ENCODE results near the gene SYTL3. TPM values are rescaled to one million over a fixed set of nuclear protein-coding genes. Genes with fewer than 3 reads are reported as not detected.
A peak's percentile ranks its signal among the peaks of the same experiment; 100 is the strongest.

The SYTL3 gene
- total RNA-seq, 3 donors from 2014 or later (not counting 1 experiment from before 2014, with no cell fraction given): 84.1 to 143 (median 89.0) TPM

DNA sequence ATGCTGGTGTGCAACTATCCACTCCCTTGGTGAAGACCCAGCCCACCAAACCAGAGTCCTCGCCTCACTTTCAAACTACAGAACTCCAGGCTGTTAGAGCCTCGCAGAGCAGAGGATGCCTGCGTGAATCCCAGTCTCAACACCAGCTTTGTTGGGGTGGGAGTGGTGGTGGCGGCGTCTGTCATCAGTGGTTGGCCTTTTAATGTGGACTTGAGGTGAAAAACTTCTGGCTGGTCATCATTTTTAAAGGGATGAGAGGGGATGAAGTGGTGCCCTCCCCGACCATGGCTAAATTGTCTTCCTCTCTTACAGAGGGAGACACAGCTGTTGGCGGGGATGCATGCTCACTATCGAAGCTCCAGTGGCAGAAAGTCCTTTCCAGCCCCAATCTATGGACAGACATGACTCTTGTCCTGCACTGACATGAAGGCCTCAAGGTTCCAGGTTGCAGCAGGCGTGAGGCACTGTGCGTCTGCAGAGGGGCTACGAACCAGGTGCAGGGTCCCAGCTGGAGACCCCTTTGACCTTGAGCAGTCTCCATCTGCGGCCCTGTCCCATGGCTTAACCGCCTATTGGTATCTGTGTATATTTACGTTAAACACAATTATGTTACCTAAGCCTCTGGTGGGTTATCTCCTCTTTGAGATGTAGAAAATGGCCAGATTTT lies 114.5 kb downstream of the SYTL3 start:
- Histone ChIP-seq H3K27ac (ENCODE audit: low read length) (no peak overlapping the region), H3K36me3 (ENCODE audit: control insufficient read depth, insufficient read depth, low read length) (peaks cover 85% of the 10 kb centered on the region), H3K9me3 (ENCODE audit: control insufficient read depth, insufficient read depth, low read length) (no peaks in the 10 kb centered on the region), H3K4me1 (ENCODE audit: control insufficient read depth, insufficient read depth, low read length) (no peaks in the 10 kb centered on the region), H3K27me3 (ENCODE audit: control insufficient read depth, insufficient read depth, low read length) (no peaks in the 10 kb centered on the region), H3K4me3 (ENCODE audit: low read length) (no peak overlapping the region)
- intact Hi-C loops (cut with micrococcal nuclease): no loop called here
- TF ChIP-seq, protein P1, sequence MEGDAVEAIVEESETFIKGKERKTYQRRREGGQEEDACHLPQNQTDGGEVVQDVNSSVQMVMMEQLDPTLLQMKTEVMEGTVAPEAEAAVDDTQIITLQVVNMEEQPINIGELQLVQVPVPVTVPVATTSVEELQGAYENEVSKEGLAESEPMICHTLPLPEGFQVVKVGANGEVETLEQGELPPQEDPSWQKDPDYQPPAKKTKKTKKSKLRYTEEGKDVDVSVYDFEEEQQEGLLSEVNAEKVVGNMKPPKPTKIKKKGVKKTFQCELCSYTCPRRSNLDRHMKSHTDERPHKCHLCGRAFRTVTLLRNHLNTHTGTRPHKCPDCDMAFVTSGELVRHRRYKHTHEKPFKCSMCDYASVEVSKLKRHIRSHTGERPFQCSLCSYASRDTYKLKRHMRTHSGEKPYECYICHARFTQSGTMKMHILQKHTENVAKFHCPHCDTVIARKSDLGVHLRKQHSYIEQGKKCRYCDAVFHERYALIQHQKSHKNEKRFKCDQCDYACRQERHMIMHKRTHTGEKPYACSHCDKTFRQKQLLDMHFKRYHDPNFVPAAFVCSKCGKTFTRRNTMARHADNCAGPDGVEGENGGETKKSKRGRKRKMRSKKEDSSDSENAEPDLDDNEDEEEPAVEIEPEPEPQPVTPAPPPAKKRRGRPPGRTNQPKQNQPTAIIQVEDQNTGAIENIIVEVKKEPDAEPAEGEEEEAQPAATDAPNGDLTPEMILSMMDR (IDR thresholded peaks at IDR 0.05): no peak
- DNase-seq: no peak
- no peak for ATAC-seq
- H3K9me3 Mint-ChIP-seq: no peaks in the 10 kb centered on the region
- no peaks in the 10 kb centered on the region for H3K27me3 Mint-ChIP-seq (ENCODE audit: low read depth in 2 of 2)
- peak overlapping the region; percentile 33 to 45 for H3K27ac Mint-ChIP-seq
- peaks cover 5% of the 10 kb centered on the region in 2 donors for H3K4me1 Mint-ChIP-seq
- 98% methylated on average over 13 of the region's 14 CpGs for WGBS (ENCODE audit: insufficient coverage)
- peaks cover 21% of the 10 kb centered on the region for H3K36me3 Mint-ChIP-seq
- H3K4me3 Mint-ChIP-seq: no peak overlapping the region

DNA sequence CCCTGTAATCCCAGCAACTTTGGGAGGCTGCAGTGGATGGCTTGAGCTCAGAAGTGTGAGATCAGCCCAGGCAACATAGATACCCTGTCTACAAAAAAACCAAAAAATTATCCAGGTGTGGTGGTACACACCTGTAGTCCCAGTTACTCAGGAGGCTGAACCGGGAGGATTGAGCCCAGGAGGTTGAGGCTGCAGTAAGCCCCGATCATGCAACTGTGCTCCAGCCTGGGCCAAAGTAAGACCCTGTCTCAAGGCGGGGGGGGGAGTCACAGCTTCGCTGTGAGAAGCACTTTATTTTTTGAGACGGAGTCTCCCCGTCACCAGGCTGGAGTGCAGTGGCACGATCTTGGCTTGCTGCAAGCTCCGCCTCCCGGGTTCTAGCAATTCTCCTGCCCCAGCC lies 115.1 kb downstream of the SYTL3 start:
- no peak overlapping the region for H3K4me3 ChIP-seq (ENCODE audit: low read length)
- no peaks in the 10 kb centered on the region for H3K27me3 Mint-ChIP-seq (ENCODE audit: low read depth in 2 of 2)
- peaks cover 90% of the 10 kb centered on the region for H3K36me3 ChIP-seq (ENCODE audit: control insufficient read depth, insufficient read depth, low read length)
- no peaks in the 10 kb centered on the region for H3K9me3 Mint-ChIP-seq
- H3K4me1 Mint-ChIP-seq: peaks cover 5 to 10% of the 10 kb centered on the region in 2 donors
- H3K27me3 ChIP-seq (ENCODE audit: control insufficient read depth, insufficient read depth, low read length): no peaks in the 10 kb centered on the region
- H3K36me3 Mint-ChIP-seq: peaks cover 27% of the 10 kb centered on the region
- 96% methylated on average over 9 of the region's 9 CpGs for WGBS (ENCODE audit: insufficient coverage)
- no peak overlapping the region for H3K4me3 Mint-ChIP-seq
- no peak for ATAC-seq
- DNase-seq: no peak
- intact Hi-C loops (cut with micrococcal nuclease): no loop called here
- TF ChIP-seq, protein P1 (IDR thresholded peaks at IDR 0.05): no peak
- no peak overlapping the region for H3K27ac ChIP-seq (ENCODE audit: low read length)
- peak overlapping the region in 1 of 2 donors; percentile 22 for H3K27ac Mint-ChIP-seq
- H3K9me3 ChIP-seq (ENCODE audit: control insufficient read depth, insufficient read depth, low read length): no peaks in the 10 kb centered on the region
- H3K4me1 ChIP-seq (ENCODE audit: control insufficient read depth, insufficient read depth, low read length): no peaks in the 10 kb centered on the region

- TF ChIP-seq, protein P1 (IDR thresholded peaks at IDR 0.05): no peak
- no peaks in the 10 kb centered on the region for H3K9me3 ChIP-seq (ENCODE audit: control insufficient read depth, insufficient read depth, low read length)
- H3K4me1 Mint-ChIP-seq: peaks cover 6 to 13% of the 10 kb centered on the region in 2 donors
- intact Hi-C loops (cut with micrococcal nuclease): no loop called here
- H3K4me3 Mint-ChIP-seq: no peak overlapping the region
- peaks cover 34% of the 10 kb centered on the region for H3K36me3 Mint-ChIP-seq
- no peak overlapping the region for H3K4me3 ChIP-seq (ENCODE audit: low read length)
- no peaks in the 10 kb centered on the region for H3K27me3 ChIP-seq (ENCODE audit: control insufficient read depth, insufficient read depth, low read length)
- no peaks in the 10 kb centered on the region for H3K27me3 Mint-ChIP-seq (ENCODE audit: low read depth in 2 of 2)
- DNase-seq: no peak
- no peaks in the 10 kb centered on the region for H3K9me3 Mint-ChIP-seq
- H3K27ac ChIP-seq (ENCODE audit: low read length): no peak overlapping the region
- H3K27ac Mint-ChIP-seq: peak overlapping the region in 1 of 2 donors; percentile 22
- WGBS (ENCODE audit: insufficient coverage): 92% methylated on average over 12 of the region's 13 CpGs
- H3K4me1 ChIP-seq (ENCODE audit: control insufficient read depth, insufficient read depth, low read length): no peaks in the 10 kb centered on the region
- no peak for ATAC-seq
- peaks cover 91% of the 10 kb centered on the region for H3K36me3 ChIP-seq (ENCODE audit: control insufficient read depth, insufficient read depth, low read length)
Measured at GRCh38 chr6:158765499-158766068, 115.7 kb downstream of the SYTL3 start.
